GM18519 (cell line): Measurements from ENCODE around the gene FAM120C.

Experiments
- ATAC-seq: cut with Tn5 transposase; IDR thresholded peaks from one replicate; pipeline ENCODE4 v1.9.1; 2021; ENCODE audit warnings: mild to moderate bottlenecking, moderate library complexity; ENCODE audit not compliant: unreplicated experiment, low FRiP score

Gene FAM120C, protein sequence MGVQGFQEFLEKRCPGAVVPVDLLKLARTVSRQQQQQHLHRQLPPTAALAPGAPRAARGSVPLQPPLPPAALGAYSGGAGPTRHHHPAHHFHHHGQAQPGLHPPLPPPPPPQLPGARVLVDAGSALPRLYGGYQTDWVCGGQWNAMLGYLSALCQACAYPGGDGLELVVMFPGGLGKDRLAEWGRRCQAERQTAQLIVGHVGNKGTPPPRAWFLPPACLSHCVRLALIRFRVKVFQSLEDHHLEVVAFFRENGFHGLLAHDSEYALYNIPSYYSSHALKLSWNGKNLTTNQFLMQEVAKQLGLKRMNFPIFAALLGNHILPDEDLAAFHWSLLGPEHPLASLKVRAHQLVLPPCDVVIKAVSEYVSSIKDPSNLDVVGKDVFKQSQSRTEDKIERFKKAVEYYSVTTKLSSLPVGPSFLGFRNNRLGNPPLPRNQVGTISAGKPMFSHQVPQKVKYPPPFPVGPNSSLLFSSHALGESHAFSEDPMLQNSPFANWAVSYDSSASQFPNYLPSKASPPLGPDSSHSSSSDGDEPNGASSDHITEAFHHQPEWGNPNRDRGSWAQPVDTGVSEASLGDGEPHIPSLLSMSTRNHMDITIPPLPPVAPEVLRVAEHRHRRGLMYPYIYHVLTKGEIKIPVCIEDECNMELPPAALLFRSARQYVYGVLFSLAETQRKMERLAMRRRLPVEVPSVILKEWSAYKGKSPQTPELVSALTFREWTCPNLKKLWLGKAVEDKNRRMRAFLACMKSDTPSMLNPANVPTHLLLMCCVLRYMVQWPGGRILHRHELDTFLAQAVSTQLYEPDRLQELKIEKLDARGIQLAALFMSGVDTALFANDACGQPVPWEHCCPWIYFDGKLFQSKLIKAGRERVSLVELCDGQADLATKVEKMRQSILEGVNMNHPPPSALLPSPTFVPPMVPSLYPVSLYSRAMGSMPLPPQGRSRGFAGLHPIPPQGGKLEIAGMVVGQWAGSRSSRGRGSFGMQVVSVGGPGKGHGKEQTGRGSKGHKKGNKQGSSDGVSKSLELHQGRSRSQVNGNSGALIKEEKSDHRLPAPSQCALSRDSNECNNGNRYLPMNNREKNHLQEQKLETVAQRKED

DNA sequence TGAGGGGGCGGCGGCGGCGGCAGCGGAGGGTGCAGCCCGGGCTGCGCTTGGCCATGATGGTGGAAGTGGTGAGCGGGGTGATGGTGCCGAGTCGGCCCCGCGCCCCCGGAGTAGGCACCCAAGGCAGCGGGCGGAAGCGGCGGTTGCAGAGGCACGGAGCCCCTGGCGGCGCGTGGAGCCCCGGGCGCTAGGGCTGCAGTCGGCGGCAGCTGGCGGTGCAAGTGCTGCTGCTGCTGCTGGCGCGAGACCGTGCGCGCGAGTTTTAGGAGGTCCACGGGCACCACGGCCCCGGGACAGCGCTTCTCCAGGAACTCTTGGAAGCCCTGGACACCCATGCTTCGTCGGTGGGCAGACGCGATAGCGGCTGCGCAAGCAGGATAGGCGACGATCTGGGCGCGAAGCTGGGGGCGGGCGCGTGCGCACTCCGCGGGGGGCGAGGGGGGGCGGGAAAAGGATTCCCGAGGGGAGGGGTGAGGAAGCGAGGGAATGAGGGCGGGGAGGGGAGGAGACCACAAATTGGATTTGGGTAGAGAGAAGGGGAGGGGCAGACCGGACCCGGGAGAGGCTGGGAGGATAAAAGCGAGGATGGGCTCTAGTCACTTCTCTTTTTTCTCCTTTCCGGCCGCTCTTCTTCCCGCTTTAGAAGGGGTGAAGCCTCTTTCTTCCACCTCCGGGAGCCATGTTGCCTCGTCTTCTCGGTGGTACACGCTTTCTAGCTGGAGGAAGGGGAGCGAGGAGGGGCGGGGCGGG is at the start of gene FAM120C:
FAM120C (minus strand) TSS at position 391 of the 750 bp plus-strand sequence; CDS start at position 335, 56 bp downstream.
- ATAC-seq, result no peak

DNA sequence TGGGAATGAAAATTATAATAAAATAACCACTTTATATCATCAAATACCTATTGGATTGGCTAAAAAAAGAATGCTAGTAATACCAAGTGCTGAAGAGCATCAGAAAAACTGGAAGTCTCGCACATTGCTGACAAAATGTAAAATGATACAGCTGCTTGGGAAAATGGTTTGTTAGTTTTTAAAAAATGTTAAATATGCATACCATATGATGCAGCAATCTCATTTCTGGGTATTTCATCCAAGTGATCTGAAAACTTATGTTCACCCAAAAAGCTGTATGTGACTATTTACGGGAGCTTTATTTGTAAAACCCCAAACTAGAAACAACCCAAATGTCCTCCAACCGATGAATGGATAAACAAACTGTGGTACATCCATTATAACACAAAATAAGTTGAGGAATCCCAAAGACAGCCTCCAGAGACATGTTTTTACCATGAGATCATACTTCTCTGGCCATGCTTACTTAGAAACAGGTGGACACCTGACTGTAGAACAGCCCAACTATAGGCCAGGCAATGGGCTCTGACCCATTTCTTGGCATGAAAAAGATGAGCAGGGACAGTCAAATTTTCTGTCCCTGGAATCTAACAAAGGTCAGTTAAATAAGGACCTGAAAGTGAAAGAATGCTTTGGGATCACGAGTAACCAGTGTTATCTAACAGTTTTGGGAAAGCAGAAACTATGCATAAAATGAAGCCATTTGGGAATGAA is 47.5 kb upstream of the FAM120C start:
- no peak for ATAC-seq

DNA sequence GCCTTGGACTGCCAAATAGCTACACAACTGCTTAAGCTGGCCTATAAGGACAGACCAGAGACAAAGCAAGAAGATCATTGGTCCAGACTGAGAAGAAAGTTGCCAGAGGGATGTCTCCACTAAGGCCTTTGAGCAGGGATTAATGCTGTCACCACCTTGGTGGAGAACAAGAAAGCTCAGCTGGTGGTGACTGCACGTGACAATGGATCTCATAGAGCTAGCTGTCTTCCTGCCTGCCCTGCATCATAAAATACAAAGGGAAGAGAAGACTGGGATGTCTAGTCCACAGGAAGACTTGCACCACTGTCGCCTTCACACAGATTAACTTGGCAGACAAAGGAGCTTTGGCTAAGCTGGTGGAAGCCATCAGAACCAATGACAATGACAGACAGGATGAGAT is 40.5 kb upstream of the FAM120C start:
- no peak for ATAC-seq

DNA sequence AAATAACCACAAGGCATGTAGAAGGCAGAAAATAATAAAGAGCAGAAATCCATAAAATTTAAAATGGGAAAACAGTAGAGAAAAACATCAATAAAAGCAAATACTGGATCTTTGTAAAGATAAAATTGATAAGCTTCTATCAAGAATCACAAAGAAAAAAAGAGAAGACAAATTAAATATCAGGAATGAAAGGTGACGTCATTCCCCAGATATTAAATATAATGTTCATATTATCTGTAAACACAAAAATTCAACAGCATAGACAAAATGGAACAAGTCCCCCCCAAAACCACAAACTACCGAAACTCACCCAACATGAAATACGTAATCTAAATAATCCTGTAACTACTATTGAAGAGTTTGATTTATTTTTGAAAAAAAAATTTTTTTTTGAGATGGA is 30.5 kb upstream of the FAM120C start:
- no peak for ATAC-seq

DNA sequence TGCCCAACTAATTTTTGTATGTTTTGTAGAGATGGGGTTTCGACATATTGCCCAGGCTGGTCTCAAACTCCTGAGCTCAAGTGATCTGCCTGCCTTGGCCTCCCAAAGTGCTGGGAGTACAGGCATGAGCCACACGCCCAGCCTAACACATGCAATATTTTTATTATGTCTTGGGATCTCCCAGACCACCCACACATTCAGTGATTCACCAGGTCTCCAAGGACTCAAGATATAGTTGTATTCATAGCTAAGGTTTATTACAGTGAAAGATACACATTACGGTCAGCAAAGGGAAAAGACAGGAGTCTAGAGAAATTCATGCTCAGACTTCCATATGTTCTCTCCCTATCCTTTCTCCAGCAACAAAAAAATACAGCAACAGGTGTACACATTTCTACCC is 25.5 kb upstream of the FAM120C start:
- no peak for ATAC-seq

DNA sequence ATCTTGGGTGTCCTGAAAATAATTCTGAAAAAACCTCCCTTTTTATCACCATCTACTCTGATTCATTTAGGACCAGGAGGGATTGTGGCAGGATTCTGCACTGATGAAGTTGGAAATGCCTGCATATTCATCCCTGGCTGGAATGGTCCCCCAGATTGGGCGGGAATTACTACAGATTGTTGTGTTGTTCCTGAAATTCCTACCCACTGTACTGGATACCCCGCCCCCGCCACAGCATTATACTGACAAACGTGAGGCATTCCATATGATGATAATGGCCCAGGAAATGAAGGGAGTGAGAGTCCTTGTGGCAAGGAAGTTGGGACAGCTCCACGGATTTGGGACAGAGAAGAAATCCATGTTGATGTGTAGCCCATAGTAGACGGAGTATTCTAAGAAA is 15.2 kb upstream of the FAM120C start:
- no peak for ATAC-seq

DNA sequence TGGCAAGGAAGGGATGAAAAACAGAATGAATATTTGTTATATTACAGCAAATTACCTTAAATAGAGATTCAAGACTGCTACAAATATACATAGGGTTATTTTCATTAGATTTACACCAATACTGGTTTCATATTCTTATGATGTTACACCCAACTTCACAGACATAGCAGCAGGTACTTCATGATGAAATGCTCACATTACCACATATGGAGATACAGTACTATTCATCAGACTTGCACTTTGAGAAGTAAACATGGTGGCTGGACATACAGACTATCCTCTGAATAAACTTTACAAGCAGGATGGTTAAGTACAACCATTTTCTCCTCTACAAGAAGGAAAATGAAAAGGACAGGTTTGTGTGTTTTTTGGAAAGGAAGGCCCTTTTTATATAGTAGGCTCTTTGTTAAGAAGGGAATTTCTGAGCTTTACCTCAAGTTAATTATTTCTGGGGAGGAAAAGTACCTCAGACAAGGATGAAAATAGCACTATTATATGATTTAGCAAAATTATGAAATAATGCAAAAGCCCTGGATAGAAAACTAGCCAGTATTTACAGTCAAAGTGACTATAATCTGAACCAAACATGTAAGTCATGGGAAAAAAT is 12.0 kb upstream of the FAM120C start:
- ATAC-seq, result no peak

DNA sequence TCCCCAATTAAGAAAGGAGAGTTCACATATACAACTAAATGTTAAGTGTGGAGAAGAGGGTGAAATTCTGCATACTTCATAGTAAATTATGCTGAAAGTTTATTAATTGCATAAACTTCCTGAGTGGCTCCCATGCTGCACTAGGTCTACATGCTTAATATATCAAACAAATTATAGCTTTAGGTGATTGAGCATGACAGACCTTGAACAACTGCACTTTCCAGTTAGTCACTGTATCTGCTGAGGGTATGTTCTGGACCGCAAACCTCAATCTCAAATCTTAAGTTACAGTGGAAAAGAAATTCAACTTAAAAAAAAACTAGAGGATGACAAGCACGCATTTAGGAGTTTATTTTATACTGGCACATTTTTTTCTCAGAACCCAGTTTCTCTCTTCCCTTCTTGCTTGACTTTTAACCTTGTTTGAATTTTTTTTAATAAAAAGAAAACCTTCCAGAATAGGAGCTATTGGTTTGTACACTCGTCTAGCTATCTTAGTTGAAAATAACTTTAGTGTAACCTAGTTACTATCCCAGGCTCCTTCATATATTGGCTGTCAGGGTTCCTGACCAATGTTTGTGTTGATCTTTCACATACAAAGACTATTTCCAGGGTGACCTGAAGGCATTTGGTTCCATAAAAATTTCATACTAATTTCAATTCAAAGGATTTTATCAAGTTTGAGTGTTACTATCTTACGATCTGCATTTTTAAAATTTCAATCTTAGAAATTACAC is 10.2 kb upstream of the FAM120C start:
- no peak for ATAC-seq

DNA sequence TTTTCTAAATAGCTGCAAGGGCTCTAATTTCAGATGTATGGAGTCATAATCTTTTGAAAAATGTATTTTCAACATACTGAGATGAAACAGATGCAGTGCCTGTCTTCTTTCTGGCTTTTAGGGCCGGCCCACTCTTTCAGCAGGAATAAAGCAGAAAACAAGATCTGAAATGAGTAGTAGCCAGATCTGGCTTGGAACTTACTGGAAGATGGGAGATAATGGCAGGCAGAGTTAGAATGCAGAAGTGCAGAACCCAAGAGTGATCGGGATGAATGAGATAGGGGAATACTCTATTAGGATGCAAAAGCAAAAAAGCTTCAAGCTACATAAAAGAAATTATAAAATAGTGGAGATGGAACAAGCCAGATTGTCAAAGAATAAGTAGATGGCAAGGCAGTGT is 1.4 kb upstream of the FAM120C start:
- no peak for ATAC-seq

DNA sequence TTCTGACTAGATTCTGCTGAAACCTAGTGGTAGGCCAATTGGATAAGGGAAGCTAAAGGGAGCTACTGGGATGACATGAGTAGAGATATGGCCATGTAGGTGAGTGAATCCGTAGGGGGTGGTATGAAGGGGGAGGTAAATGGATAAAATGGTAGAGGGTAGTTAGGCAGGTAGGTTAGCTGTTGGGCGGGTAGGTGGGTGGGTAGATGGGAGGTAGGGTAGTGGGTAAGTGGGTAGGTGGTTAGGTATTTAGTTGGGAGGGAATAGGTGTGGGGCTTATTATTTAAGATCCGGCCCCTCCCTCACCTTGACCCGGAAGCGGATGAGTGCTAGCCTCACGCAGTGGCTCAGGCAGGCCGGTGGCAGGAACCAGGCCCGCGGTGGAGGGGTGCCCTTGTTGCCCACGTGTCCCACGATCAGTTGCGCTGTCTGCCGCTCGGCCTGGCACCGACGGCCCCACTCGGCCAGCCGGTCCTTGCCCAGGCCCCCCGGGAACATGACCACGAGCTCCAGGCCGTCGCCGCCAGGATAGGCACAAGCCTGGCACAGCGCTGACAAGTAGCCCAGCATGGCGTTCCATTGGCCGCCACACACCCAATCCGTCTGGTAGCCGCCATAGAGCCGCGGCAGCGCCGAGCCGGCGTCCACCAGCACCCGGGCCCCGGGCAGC is 725 bp downstream of the FAM120C start:
- no peak for ATAC-seq

DNA sequence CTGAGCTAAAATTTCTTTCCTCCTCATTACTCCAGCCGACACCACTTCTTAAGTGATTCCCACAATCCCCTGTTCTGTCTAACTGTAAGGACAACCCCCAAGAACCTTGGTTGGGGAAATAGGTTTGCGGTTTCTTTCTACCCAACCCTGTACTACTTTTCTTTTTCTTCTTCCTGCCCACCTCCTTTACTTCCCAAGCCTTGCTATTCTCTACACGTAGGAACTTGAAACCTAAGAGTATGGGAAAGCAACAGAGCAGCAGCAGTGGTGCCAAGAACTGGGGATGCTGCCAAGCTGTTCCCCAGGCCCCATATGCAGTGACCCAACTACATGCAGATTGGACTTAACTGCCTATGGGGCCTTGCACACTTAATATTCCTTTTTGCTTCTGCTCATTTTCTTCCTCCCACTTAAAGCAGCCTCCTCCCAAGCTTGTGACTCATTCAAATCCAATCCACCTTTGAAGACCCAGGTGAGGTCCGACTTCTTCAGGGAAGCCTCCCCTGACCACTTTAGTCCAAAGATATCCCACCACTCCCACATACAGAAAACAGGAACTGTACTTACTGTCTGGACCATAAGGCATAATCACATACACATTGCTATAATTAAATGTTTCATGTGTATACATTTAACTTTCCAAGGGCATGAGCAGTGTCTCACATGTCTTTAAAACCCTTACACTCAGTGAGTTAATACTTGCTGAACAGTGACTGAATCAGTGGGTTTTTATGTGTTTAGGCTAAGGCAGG is 1.7 kb downstream of the FAM120C start:
- ATAC-seq, result no peak

DNA sequence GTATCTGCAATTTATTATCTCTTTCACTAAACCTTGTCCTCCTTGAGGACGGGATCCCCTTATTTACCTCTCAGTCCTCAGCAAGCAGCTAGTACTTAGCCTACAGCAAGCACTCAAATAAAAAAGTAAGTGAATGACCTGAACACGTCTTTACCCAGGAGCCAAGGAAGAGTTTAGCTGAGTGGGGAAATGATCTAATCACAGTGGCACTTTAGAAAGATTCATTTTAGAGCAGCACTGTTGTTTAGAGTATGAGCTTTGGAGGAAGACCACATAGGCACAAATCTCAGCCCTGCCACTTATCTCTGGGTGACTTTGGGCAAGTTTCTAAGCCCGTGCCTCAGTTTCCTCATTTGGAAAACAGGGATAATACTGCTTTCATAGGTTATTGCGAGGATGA is 2.7 kb downstream of the FAM120C start:
- ATAC-seq, result no peak

DNA sequence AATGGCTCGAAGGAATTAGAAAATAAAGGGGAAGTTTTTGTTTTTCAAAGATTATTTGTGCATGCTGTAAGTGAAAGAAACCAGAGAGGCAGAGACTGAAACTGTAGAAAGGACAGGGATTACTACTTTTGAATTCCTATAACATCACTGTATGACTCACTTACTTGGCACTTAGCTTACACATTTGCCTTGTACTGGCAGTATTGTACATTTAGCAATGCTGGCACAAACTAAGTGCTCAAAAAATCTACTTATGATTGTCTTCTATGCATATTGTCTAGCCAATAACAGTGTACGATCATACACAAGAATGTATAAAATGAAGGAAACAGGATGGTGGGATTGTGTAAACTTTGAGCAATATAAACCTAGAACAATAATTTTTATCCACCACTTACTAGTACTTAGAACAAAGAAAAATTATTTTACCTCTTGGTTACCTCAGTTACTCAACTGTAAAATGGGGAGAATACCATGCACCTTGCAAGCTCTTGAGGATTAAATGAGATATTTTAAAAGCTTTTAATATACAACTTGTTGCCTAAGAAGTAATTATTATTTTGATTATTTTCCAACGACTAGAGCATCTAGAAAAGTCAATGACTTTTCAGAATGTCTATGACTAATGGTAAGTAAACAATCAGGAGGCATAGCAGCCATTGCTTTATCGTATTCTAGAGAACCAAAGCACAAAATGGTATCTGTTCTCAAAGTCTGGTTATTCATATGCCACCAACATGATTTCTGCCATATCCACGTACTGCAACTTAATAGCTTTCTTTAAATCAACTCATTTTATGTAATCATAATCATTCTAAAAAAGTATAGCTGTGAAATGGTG is 4.7 kb downstream of the FAM120C start:
- ATAC-seq, result no peak

DNA sequence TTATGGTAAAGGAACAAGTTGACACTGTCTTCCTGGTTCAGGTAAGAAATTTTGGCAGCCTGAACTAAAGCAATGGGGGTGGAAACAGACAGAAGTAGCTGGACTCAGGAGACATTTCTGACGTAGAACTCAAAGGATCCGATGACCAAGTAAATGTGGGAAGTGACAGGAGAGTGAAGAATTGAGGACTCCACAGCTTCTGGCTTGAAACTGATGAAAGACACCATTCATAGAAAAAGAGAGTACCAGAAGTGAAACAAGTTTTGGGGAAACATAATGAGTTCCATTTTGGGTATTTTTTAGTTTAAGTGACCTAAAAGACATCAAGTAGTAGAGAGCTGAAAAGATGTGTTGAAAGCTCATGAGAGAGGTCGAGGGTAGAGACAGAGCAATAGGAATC is 5.7 kb downstream of the FAM120C start:
- ATAC-seq, result no peak

DNA sequence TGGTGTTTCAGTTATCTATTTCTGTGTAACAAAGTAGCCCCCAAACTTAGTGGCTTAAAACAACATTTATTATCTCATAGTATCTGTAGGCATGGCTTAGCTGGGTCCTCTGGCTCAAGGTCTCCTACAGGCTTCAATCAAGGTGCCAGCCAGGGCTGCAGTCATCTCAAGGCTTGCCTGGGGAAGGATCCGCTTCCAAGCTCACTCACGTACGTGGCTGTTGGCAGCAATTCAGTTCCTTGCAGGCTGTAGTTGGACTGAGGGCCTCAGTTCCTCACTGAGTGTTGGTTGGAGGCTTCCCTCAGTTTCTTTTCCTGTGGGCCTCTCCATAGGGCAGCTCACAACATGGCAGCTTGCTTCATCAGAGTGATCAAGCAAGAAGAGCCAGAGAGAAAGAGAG is 9.3 kb downstream of the FAM120C start:
- ATAC-seq, result no peak

DNA sequence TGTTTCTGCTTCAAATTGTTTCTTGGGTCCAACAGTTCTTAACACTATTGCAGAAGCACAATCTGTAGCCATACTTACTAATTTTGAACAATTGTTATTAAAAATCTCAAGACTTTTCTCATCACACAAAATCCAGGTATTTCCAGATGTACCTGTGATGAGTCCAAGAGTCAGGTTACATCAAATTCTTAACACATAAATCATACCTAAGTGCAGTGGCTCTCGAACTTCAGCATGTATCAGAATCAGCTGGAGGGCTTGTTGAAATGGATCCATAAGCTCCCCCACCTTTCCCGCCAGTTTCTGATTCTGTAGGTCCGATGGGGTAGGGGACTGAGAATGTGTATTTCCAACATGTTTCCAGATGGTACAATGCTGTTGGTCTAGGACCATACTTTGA is 10.6 kb downstream of the FAM120C start:
- no peak for ATAC-seq
